HG03135 (cell line): ENCODE results near the gene BRI3BP.
"Not testable (repeated sequence)": the region's sequence is repeated elsewhere in the genome, so short reads cannot be mapped to it uniquely, and the experiment has no call there.

Experiments used
- ATAC-seq: cut with Tn5 transposase; IDR thresholded peaks from one replicate; pipeline ENCODE4 v1.9.1; 2021; ENCODE audit warnings: mild to moderate bottlenecking, moderate library complexity; ENCODE audit not compliant: unreplicated experiment

The BRI3BP gene

DNA sequence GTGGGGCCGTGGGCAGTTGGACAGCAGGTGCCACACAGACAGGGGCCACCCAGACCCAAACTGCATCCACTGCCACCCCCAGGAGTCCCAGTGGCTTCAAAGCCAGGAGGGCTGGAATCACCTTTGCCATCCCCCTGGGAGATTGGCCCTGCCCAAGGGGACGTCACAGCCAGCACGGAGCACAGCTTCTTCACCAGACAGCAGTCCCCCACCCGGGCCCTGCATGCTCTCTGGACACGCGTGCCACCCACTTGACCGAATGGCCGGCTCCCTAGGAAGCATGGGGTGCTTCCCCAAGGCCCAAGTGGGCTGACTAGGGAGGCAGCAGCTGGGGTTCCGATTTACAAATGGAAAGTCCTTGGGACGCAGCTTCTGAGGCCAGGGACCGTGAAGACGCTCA lies 21.8 kb upstream of the BRI3BP start:
- ATAC-seq, result no peak

GRCh38 chr12:124972211-124972610 lies 21.2 kb upstream of the BRI3BP start:
- ATAC-seq, result no peak

- no peak for ATAC-seq
Measured at GRCh38 chr12:124975276-124975675, 18.2 kb upstream of the BRI3BP start.

GRCh38 chr12:124976999-124977398 lies 16.4 kb upstream of the BRI3BP start:
- ATAC-seq, result no peak

DNA sequence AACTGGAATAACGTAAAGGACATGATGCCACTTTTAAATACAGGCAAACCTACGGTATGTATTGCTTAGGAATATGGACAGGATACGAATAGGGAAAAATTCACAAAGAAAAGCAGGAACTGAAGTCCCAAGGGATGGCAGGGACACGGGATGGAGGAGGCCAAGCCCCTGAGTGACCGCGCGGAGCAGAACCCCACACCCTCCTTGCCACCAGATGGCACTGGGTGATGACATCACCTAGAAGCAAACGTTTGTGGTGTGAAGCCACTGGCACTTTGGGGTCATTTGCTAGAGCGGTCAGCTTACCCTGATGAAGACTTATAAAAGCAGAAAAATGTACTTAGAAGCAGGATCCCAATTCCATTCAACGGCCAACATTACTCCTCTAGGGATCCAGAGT lies 13.9 kb upstream of the BRI3BP start:
- ATAC-seq, result no peak

GRCh38 chr12:124980098-124980892 lies 13.2 kb upstream of the BRI3BP start:
- ATAC-seq, result no peak

DNA sequence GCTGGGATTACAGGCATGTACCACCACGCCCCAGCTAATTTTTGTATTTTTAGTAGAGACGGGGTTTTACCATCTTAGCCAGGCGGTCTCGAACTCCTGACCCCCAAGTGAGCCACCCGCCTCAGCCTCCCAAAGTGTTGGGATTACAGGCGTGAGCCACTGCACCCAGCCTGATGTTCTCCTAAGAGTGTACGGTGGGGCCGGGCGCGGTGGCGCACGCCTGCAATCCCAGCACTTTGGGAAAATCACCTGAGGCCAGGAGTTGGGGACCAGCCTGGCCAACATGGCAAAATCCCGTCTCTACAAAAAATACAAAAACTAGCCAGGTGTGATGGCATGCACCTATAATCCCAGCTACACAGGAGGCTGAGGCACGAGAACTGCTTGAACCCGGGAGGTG lies 6.6 kb upstream of the BRI3BP start:
- ATAC-seq, result not testable (repeated sequence)

DNA sequence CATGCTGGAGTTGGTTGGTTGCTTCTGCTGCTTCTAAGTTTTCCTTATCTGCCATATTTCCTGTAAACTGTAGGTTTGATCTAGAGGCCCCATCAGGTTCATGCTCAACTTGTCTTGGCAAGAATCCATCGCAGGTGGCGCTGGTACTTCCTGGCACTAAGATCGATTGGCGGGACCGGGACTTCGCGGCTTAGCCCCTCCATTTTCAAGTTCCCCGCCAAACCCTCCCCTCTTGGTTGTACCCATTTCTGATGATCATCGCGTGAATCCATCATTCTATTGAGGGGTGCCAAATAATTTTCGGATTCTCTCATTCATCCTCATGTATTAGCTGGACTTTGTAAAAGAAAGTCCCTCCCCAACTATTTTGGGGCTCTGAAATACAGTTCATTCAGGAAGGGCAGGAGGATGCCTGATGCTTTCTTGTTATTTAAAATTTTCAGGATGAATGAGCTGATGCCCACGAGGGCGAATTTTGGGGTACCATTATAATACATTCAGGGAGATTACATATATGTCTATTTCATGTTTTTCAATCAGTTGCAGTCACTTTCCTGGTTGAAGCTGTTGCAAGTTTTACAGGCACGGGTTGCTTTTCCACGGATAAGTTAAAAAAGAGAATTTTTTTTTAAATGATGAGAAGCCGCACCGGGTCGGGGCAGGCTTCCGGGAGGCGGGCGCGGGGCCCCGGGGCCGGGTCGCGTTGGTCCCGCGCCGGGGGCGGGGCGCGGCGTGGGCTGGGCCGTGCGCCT lies 395 bp upstream of the BRI3BP start:
- no peak for ATAC-seq

DNA sequence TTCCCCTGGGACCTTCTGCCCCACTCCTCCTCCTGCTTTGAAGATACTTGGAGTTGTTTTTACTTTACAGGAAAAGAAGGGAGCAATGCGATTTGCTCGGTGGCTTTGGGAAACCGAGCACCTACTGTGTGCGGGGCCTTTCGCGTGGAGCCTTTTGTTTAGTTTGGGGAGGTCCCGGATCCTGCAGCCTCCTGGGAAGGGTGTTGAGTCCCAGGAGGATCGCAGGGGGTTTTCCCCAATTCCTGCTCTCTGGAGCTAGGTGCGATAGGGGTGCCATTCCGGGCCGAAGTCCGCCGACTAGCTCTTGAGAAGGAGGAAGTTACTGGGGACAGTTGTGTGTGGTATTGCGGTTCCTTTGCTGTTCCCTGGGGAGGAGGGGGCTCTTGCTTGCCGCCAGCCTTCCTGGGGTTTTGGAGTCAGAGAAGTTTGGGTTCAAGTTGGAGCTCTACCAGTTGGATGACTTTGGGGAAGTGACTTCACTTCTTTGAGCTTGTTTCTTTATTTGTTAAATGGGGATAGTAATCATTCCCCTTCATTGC lies 1.1 kb downstream of the BRI3BP start:
- no peak for ATAC-seq

DNA sequence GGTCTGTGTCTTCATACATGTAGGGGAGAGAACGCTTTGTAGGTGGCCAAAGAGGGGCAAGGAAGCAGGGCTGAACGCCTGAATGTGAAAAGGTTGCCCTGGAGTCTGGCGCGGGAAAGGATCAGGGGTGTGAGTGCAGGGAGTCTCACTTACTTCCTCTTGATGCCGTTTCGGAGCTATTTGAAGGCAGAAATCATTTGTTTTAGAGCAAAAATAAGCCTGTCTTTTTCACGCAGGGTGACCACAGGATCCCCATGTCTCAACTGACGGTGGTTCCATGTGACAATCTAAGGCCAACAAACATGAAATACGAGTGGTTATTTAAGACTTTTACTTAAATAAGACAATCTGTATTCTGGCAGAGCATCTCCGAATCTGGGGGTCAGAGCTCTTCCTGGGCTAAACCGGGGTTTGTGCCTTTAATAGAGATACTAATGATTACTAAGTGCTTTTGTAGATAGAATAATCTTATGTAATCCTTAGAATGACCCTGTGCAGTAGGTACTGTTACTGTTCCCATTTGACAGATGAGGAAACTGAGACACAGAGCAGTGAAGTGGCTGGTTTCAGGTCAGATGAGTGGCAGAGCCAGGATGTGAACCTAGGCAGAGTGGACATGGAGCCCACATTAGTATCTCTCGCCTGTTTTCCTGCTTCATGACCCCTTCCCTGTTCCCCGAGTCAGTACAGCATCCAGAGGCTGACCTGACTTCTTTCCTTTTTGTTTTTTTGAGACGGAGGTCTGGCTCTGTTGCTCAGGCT lies 1.9 kb downstream of the BRI3BP start:
- ATAC-seq, result no peak

GRCh38 chr12:124998705-124999104 lies 5.3 kb downstream of the BRI3BP start:
- no peak for ATAC-seq

- no peak for ATAC-seq
Measured at GRCh38 chr12:125001636-125002035, 8.2 kb downstream of the BRI3BP start.

DNA sequence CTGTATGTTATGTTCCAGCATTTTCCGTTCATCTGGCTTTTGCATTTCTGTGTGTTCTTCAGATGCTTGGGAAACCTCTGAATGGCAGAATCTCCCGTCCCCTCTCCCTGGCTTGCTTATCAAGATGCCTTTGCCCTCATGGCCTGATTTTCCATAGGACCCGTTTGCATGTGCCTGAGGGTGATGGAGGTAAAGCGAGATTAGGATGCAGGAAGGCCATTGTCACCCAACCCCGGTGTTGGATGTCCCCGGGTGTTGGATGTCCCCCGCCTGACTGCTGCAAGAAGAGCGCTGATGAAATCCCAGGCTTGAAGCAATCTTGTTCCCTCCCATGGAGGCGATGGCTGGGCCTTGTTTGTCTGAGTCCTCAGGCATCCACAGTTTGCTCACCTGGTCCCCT lies 9.6 kb downstream of the BRI3BP start:
- ATAC-seq, result no peak

GRCh38 chr12:125004621-125005020 lies 11.2 kb downstream of the BRI3BP start:
- ATAC-seq, result no peak

DNA sequence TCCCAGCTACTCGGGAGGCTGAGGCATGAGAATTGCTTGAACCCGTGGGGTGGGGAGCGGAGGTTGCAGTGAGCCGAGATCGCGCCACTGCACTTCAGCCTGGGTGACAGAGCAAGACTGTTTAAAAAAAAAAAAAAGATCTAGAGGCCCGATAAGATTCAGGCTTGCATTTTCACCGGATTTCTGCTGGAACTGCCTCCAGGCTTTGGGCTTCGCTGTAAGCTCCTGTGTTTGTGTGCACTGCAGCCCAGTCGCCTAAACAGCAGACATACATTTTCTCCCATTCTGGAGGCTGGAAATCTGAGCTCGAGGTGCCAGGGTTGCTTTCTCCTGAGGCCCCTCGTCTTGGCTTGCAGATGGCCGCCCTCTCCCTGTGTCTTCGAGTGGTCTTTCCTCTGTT lies 12.2 kb downstream of the BRI3BP start:
- ATAC-seq, result no peak

- no peak for ATAC-seq
Measured at GRCh38 chr12:125006365-125006764, 12.9 kb downstream of the BRI3BP start.

DNA sequence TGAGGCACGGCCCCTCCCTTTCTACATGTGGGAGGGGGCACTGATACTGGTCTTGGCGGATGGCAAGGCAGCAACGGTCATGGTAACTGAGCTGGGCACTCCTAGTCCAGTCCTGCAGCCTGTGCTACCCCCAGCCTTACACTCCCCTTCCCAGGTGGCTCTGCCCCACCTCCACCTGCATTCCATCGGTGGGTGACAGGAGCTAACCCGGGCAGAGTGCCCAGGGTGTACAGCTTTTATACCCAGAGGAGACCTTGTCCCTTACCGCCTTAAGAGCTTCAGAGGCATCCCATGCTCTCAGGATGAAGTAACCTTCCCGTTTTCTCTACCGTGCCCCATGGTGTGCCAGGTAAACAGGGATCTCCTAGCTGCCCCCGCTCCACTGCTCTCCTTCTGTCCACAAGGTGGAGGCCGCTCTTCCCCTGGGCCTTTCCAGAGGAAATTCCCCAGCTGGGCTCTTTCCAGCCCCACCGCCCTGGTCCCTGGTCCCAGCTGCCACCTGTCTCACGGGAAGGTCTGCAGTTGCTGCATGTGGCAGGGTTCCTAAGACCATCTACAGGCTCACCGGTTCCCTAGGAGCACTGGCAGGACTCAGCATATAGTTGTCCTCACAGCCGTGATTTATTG lies 20.5 kb downstream of the BRI3BP start:
- no peak for ATAC-seq

DNA sequence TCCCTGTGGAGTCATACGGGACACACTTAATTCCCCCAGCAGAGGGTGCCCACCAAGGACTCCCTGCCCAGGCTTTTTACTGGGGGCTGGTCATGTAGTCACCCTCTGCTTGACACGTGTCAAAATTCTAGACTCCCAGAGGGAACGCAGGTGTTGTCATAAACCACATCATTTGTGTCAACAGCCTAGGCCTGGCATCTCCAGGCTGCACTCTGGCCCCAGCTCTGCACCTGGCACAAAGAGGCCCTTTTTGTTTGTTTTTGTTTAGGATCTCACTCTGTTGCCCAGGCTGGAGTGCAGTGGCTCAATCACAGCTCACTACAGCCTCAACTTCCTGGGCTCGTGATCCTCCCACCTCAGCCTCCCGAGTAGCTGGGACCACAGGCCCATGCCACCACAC lies 21.1 kb downstream of the BRI3BP start:
- ATAC-seq, result no peak

GRCh38 chr12:125015680-125016310 lies 22.4 kb downstream of the BRI3BP start:
- no peak for ATAC-seq

DNA sequence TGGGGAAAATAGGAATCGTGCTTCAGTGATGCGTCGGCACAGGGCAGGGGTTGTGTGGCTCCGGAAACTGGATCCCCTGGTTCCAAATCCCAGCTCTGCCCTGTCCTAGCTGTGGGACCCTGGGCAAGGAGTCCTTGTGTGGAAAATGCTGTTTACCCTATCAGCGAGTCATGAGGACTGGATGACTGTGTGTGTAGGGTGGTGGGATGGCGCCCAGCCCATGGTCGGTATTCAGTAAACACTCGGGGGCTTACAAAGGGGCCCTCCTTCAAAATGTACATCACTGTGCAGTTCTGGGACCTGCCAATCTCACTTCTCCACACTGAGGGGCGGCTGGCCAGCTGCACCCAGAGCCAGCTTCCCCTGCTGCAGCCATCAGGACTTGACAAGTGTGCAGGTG lies 24.4 kb downstream of the BRI3BP start:
- no peak for ATAC-seq
